Measurements from ENCODE around the gene TAF10.

GRCh38 chr11:6642957-6643356 is 30.9 kb upstream of the TAF10 start:
- no peak for TF ChIP-seq CTCF (IDR thresholded peaks at IDR 0.05)
- TF ChIP-seq POLR2A (IDR thresholded peaks at IDR 0.05), result no peak
